Astrocyte (in vitro differentiated cells and primary cell): Measurements from ENCODE around the gene PTPRN2.

ENCODE experiments used
- CTCF ChIP-seq: IDR thresholded peaks from 2 replicates; pipeline ENCODE4 v1.5.1; 2011; ENCODE audit warnings: low read depth, mild to moderate bottlenecking, inconsistent platforms, low read length, moderate library complexity; ENCODE audit not compliant: insufficient read depth
- EZH2 ChIP-seq: IDR thresholded peaks from 2 replicates; pipeline ENCODE4 v1.6.1; 2012; ENCODE audit warnings: mild to moderate bottlenecking, low read length, inconsistent platforms; ENCODE audit not compliant: insufficient read depth

GRCh38 chr7:157687158-157687557 is 900.5 kb downstream of the PTPRN2 start:
- TF ChIP-seq CTCF (no peak), EZH2 (no peak)
